HG03064 (cell line): Measurements from ENCODE around the gene MSRB3.

ENCODE experiments used
- ATAC-seq: cut with Tn5 transposase; IDR thresholded peaks from one replicate; pipeline ENCODE4 v1.9.1; 2021; ENCODE audit warnings: low read depth; ENCODE audit not compliant: unreplicated experiment

The MSRB3 gene

GRCh38 chr12:65278576-65279368 is at the start of gene MSRB3:
TSS of gene MSRB3 (plus strand) at chr12:65278683. CDS start at chr12:65308580, 29,897 bp downstream.
- no peak for ATAC-seq

GRCh38 chr12:65229441-65229840 is 49.0 kb upstream of the MSRB3 start:
- no peak for ATAC-seq

- no peak for ATAC-seq
Observed at GRCh38 chr12:65232476-65233077, 45.9 kb upstream of the MSRB3 start.

GRCh38 chr12:65237153-65237552 is 41.3 kb upstream of the MSRB3 start:
- no peak for ATAC-seq

GRCh38 chr12:65238609-65239008 is 39.9 kb upstream of the MSRB3 start:
- ATAC-seq: no peak

- ATAC-seq: no peak
Observed at GRCh38 chr12:65248656-65249633, 29.5 kb upstream of the MSRB3 start.

- no peak for ATAC-seq
Observed at GRCh38 chr12:65252515-65252914, 26.0 kb upstream of the MSRB3 start.

- ATAC-seq: no peak
Observed at GRCh38 chr12:65257986-65258385, 20.5 kb upstream of the MSRB3 start.

GRCh38 chr12:65259501-65259900 is 19.0 kb upstream of the MSRB3 start:
- ATAC-seq: no peak

GRCh38 chr12:65263777-65264176 is 14.7 kb upstream of the MSRB3 start:
- no peak for ATAC-seq

- ATAC-seq: no peak
Observed at GRCh38 chr12:65266408-65266807, 12.1 kb upstream of the MSRB3 start.

GRCh38 chr12:65269603-65270002 is 8.9 kb upstream of the MSRB3 start:
- ATAC-seq: no peak

- ATAC-seq: no peak
Observed at GRCh38 chr12:65274602-65275272, 3.7 kb upstream of the MSRB3 start.

GRCh38 chr12:65275627-65276026 is 2.9 kb upstream of the MSRB3 start:
- no peak for ATAC-seq

GRCh38 chr12:65276916-65277530 is 1.5 kb upstream of the MSRB3 start:
- ATAC-seq: no peak

GRCh38 chr12:65277994-65278575 is 398 bp upstream of the MSRB3 start:
- ATAC-seq: no peak

- ATAC-seq: no peak
Observed at GRCh38 chr12:65279369-65280112, 1.1 kb downstream of the MSRB3 start.

- no peak for ATAC-seq
Observed at GRCh38 chr12:65280306-65280705, 1.8 kb downstream of the MSRB3 start.

- ATAC-seq: no peak
Observed at GRCh38 chr12:65282840-65283239, 4.4 kb downstream of the MSRB3 start.
